Activated CD8-positive, alpha-beta memory T cell treated with anti-CD3 and anti-CD28 coated beads, Interleukin-2, amount 50 U/mL, for 48 hours (primary cell): ENCODE results near the gene TBC1D24.
"Not testable (repeated sequence)": the region's sequence is repeated elsewhere in the genome, so short reads cannot be mapped to it uniquely, and the experiment has no call there.

Experiments
- DNase-seq: peaks from one replicate; pipeline ENCODE4 v3.0.0-alpha.2; 2020

Gene TBC1D24

DNA sequence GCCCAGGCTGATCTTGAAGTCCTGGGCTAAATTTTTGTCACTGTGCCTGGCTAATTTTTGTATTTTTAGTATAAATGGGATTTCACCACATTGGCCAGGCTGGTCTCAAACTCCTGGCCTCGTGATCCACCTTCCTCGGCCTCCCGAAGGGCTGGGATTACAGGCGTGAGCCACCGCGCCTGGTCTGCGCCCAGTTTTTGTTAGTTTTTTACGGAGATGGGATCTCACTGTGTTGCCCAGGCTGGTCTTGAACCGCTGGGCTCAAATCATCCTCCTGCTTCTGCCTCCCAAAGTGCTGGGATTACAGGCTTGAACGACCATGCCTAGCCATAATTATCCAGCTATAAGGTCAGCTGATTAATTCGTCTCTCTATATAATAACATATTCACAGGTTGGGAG, 59.0 kb downstream of the TBC1D24 start:
- no peak for DNase-seq

GRCh38 chr16:2534335-2534734, 59.4 kb downstream of the TBC1D24 start:
- not testable (repeated sequence) for DNase-seq

DNA sequence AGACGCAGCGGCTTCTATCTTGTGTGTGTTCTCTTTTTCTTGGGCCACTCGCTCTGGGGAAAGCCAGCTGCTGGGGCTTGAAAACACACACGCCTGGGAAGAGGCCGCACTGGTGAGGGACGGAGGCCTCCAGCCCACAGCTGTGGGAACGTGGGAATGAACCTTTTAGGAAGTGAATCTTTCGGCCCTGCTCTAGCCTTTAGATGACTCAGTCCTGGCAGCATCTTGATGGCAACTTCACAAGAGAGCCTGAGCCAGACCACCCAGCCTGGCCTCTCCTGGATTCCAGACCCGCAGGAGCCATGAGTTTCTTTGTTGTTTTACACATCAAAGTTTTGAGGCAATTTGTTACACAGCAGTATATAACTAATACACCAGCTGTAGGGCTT, 60.7 kb downstream of the TBC1D24 start:
- DNase-seq = no peak

DNA sequence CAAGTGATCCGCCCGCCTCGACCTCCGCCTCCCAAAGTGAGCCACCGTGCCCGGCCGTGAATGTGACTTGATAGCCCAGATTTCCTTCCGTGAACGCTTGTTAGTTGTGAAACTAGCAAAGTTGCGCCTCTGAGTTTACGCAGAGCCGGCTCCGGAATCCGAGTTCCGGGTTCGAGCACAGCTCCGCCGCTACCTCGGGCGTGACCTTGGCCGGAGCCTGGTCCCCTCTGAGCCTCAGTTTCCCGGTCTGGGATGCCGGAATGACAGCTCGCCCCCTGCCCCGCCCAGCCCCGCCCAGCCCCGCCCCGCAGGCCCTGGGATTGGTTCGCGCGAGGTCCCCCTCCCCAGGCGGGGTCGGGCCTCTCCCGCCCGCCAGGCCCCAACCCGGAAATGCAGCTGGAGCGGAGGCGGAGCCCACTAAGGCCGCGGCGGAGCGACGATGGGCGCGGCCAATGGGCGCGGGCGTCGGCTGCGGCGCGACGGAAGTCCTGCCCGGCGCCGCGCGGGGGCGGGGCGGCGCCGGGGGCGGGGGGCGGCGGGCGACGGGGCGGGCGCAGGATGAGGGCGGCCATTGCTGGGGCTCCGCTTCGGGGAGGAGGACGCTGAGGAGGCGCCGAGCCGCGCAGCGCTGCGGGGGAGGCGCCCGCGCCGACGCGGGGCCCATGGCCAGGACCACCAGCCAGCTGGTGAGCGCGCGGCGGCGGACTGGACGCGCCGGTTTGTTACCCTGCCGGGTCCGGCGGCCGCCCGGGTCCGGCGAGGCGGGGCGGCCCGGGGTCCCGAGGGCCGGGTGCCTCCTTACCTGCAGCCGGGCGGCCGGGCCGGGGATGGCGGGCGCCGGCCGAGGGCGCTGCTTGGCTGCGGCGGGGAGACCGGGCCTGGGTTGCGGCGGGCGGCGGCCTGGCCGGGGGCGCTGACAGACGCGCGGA, 62.8 kb downstream of the TBC1D24 start, which contains the start of gene PDPK1:
PDPK1 (plus strand) TSS at position 571 of the 929 bp plus-strand sequence; CDS start at position 663, 92 bp downstream.
- DNase-seq = peak; percentile 94

- not testable (repeated sequence) for DNase-seq
Observed at GRCh38 chr16:2539192-2539844, 64.4 kb downstream of the TBC1D24 start.

DNA sequence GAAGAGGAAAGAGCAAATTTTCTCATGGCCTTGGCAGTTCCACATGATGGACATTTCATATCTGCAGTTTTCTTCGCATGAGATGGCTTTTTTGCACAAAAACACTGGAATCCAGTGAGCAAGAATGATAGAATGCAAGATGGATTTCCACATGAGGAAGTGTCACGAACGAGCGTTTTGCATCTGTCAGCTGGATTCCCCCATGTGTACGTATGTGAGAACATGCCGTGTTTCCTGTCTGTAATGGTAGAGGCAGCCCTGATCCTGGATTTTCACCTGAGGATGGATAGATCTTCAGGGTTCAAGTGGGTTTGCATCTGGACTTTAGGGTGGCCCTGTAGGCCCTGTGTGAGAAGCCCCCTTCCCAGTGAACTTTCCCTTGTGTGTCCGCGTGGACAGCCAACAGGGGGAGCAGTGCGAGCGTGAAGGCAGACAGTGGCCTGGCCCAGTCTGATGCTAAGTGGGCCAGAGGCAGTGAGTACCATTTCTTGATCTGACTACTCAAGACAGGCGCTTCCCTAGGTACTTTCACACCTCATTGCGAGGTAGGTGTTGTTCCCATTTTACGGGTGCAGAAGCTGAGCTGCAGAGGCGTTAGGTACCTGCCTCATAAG, 65.0 kb downstream of the TBC1D24 start:
- peak; percentile 67 for DNase-seq

DNA sequence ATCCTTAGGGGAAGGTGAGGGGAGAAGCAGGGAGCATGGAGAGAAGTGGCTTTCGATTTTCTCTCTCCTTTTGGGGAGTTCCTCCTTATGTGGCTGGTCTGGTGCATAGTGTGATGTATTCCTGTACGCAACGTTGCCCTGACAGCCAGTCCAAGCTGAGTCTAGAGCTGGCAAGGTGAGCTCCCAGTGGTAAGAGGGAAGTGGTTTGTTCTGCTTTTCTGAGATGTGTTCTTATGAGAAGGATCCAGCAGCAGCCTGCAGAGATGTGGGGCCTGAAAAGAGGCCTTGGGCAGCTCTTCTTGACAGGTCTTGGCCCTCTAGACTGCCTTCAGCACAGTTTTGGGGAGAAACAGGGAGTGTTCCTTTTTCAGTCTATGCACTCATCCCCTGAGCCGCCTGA, 66.0 kb downstream of the TBC1D24 start:
- DNase-seq = not testable (repeated sequence)

DNA sequence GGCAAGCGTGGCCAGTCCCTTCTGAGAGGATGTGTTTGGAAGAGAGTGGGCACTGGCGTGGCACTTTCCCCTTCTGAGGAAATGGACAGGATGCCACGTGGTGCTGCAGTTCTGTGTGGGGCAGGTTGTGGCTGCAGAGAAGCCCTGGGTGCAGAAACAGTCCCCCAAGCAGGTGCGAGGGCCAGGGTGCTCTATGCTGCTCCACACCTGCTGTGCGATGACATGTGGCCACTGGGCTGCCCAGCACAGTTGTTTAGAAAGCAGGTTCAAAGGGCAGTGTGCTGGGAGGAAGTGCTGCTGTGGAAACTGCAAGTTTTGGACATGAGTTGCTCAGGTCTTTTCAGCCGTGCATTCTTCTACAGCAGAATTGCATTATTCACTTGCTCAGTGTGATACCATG, 66.5 kb downstream of the TBC1D24 start:
- not testable (repeated sequence) for DNase-seq

DNA sequence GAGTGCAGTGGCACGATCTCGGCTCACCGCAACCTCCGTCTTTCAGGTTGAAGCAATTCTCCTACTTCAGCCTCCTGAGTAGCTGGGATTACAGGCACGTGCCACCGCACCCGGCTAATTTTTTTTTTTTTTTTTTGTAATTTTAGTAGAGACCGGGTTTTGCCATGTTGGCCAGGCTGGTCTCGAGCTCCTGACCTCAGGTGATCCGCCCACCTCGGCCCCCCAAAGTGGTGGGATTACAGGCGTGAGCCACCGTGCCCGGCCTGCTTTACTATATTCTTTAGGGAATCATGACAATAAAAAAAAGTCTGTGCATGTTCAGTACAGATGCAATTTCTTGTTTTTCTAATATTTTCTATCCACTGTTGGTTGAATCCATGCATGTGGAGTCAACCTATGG, 68.8 kb downstream of the TBC1D24 start:
- not testable (repeated sequence) for DNase-seq

- DNase-seq = not testable (repeated sequence)
Observed at GRCh38 chr16:2550283-2550878, 75.5 kb downstream of the TBC1D24 start.

- DNase-seq = not testable (repeated sequence)
Observed at GRCh38 chr16:2551420-2551889, 76.5 kb downstream of the TBC1D24 start.

GRCh38 chr16:2554709-2555425, 79.9 kb downstream of the TBC1D24 start:
- DNase-seq = not testable (repeated sequence)
